Gastrocnemius medialis (tissue), 4 donors: ENCODE measurements around the gene LDLRAD3. TPM values are rescaled to one million over a fixed set of nuclear protein-coding genes. Genes with fewer than 3 reads are reported as not detected.

Source experiments
- ATAC-seq, 2 donors: fragments of 150-250 bp; one replicate each; pipeline ENCODE4 v1.9.1; 2016
- DNase-seq, 2 donors: peaks; one replicate each; pipeline ENCODE4 v3.0.0-alpha.2; 2019
- H3K27ac ChIP-seq, 4 donors: fragments of 200-600 bp; sonication (generic); 1 replicate in 1 of 4; 2 replicates in 3 of 4; pipeline ENCODE4 v1.5.1; 2016 to 2018; ENCODE audit warnings: mild to moderate bottlenecking in 2 of 4, moderate library complexity in 1 of 4
- H3K27me3 ChIP-seq, 3 donors: fragments of 200-600 bp; sonication (generic) in 2 of 3; 1 replicate in 1 of 3; 2 replicates in 2 of 3; pipeline versions ENCODE4 v1.5.1 to v1.6.0; 2016 to 2019; ENCODE audit warnings: mild to moderate bottlenecking in 1 of 3, moderate library complexity in 1 of 3
- H3K36me3 ChIP-seq, 2 donors: fragments of 200-600 bp; sonication (generic) in 1 of 2; one replicate each; pipeline ENCODE4 v1.5.1; 2017 to 2018
- H3K4me1 ChIP-seq, 2 donors: fragments of 200-600 bp; sonication (generic) in 1 of 2; one replicate each; pipeline ENCODE4 v1.5.1; 2016 to 2017; ENCODE audit warnings: mild to moderate bottlenecking in 2 of 2
- H3K4me3 ChIP-seq, 4 donors: fragments of 200-600 bp; sonication (generic) in 3 of 4; 1 replicate in 1 of 4; 2 replicates in 3 of 4; pipeline ENCODE4 v1.5.1; 2016 to 2019; ENCODE audit warnings: mild to moderate bottlenecking in 2 of 4
- H3K9me3 ChIP-seq, 3 donors: fragments of 200-600 bp; sonication (generic) in 2 of 3; 1 replicate in 1 of 3; 2 replicates in 2 of 3; pipeline ENCODE4 v1.5.1; 2016 to 2019
- POLR2A ChIP-seq, 2 donors: fragments of 450-650 bp; IDR thresholded peaks; one replicate each; pipeline ENCODE4 v1.6.1; 2017; ENCODE audit warnings: antibody characterized with exemption in 2 of 2, mild to moderate bottlenecking in 2 of 2, moderate library complexity in 2 of 2
- in situ Hi-C, 4 donors: fragments of 200-750 bp; cut with MboI; loops; one replicate each; pipeline versions ENCODE4 v1.15.0 to v1.8.0; 2017; ENCODE audit warnings: low sequenced_read_pairs in 4 of 4
- intact Hi-C: fragments of 100-400 bp; cut with DNase I; formaldehyde crosslinking; loops from one replicate; pipeline ENCODE4 v1.15.1; 2023; ENCODE audit warnings: low total_unique reads
- total RNA-seq, 4 donors: library from RNA; depleted of rRNA; stranded (reverse); fragments of >200 nt; gene quantifications; one replicate each; pipeline versions ENCODE4 v1.1.0 to v1.2.3, GENCODE V29; 2016
- TF ChIP-seq, protein P1 (sequence below), 5 experiments: fragments of 450-650 bp in 3 of 5; fragments of 200-600 bp in 2 of 5; sonication (generic) in 2 of 5; IDR thresholded peaks in 4 of 5; conservative IDR thresholded peaks in 1 of 5; 1 replicate in 4 of 5; 2 replicates in 1 of 5; pipeline ENCODE4 v1.5.1; 2016 to 2019; ENCODE audit warnings: antibody characterized with exemption in 5 of 5, mild to moderate bottlenecking in 3 of 5, moderate library complexity in 3 of 5

LDLRAD3 gene
- total RNA-seq, 4 donors from 2014 or later, result 6.1 to 12.8 (median 11.8) TPM

DNA sequence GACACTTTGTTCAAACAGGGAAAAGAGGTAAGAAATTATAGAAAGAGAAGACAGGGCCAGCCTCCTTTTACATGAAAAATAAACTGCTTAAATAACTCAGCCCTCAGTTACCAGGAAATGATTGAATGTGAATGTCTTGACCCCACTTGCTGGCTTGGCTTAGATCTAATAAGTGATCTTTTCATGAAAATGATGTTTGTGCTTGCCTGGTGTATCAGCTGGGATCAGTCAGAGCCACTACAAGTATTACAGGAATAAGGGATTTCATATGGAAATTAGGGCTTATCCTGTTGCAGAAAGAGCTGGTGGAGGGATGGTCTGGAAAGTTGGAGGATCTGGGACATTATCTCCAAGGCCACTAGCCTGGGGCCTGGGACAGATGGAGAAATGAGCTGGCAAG lies 293.5 kb downstream of the LDLRAD3 start:
- no peaks in the 10 kb centered on the region for H3K36me3 ChIP-seq
- intact Hi-C loops (no loop called here), in situ Hi-C loops (no loop called here)
- H3K27ac ChIP-seq, result no peak overlapping the region
- DNase-seq, result no peak
- H3K9me3 ChIP-seq, result no peaks in the 10 kb centered on the region
- no peak overlapping the region for H3K4me3 ChIP-seq
- no peak for ATAC-seq
- no peaks in the 10 kb centered on the region for H3K4me1 ChIP-seq
- no peaks in the 10 kb centered on the region for H3K27me3 ChIP-seq
- no peak for TF ChIP-seq POLR2A (IDR thresholded peaks at IDR 0.05)
- TF ChIP-seq, protein P1, sequence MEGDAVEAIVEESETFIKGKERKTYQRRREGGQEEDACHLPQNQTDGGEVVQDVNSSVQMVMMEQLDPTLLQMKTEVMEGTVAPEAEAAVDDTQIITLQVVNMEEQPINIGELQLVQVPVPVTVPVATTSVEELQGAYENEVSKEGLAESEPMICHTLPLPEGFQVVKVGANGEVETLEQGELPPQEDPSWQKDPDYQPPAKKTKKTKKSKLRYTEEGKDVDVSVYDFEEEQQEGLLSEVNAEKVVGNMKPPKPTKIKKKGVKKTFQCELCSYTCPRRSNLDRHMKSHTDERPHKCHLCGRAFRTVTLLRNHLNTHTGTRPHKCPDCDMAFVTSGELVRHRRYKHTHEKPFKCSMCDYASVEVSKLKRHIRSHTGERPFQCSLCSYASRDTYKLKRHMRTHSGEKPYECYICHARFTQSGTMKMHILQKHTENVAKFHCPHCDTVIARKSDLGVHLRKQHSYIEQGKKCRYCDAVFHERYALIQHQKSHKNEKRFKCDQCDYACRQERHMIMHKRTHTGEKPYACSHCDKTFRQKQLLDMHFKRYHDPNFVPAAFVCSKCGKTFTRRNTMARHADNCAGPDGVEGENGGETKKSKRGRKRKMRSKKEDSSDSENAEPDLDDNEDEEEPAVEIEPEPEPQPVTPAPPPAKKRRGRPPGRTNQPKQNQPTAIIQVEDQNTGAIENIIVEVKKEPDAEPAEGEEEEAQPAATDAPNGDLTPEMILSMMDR (IDR thresholded peaks at IDR 0.05 in 4 of 5, conservative IDR thresholded peaks at IDR 0.05 in 1 of 5), result no peak

DNA sequence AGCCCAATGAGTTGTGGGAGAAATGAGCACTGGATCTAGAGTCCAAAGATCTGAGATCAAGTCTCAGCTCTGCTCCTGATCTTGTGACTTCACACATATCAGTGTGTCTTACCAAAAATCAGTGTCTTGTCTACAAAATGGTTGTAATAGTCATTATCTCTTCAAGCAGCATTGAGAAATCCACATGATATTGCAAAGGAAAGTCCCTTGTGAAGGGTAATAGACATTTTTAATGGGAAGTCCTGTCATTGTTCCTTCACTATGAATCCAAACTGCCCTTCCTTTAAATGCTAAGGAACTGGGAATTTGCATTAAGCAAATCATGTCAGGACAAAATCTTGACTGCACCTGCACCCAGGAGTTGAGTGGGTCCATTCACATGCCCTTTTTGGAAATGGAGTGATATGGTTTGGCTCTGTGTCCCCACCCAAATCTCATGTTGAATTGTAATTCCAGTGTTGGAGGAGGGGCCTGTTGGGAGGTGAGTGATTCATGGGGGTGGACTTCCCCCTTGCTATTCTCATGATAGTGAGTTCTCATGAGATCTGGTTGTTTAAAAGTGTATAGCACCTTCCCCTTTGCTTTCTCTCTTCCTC lies 294.3 kb downstream of the LDLRAD3 start:
- no peak overlapping the region for H3K4me3 ChIP-seq
- H3K4me1 ChIP-seq, result no peaks in the 10 kb centered on the region
- ATAC-seq (no peak), DNase-seq (no peak)
- H3K27ac ChIP-seq, result no peak overlapping the region
- H3K36me3 ChIP-seq, result no peaks in the 10 kb centered on the region
- TF ChIP-seq, protein P1 (IDR thresholded peaks at IDR 0.05 in 4 of 5, conservative IDR thresholded peaks at IDR 0.05 in 1 of 5), result no peak
- TF ChIP-seq POLR2A (IDR thresholded peaks at IDR 0.05), result no peak
- no peaks in the 10 kb centered on the region for H3K27me3 ChIP-seq
- in situ Hi-C loops (no loop called here), intact Hi-C loops (no loop called here)
- H3K9me3 ChIP-seq, result no peaks in the 10 kb centered on the region

DNA sequence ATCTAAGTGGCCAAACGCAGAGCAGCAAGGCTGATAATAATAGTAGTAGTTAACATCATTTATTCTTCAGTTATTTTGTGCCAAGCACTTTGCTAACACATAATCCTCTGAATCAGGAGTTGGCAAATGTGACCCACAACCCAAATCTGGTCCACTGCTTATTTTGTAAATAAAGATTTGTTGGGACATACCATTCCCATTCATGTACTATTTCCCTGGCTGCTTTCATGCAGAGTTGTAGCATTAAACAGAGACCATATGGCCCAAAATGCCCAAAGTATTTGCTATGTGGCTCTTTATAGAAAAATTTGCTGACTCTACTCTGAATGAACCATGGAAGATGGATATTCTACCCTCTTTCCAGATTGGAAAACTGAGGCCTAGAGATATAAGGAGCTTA lies 295.0 kb downstream of the LDLRAD3 start:
- TF ChIP-seq, protein P1 (IDR thresholded peaks at IDR 0.05 in 4 of 5, conservative IDR thresholded peaks at IDR 0.05 in 1 of 5), result no peak
- no peak for TF ChIP-seq POLR2A (IDR thresholded peaks at IDR 0.05)
- DNase-seq (no peak), ATAC-seq (no peak)
- Histone ChIP-seq H3K36me3 (no peaks in the 10 kb centered on the region), H3K9me3 (no peaks in the 10 kb centered on the region), H3K4me3 (no peak overlapping the region), H3K27me3 (no peaks in the 10 kb centered on the region), H3K4me1 (no peaks in the 10 kb centered on the region), H3K27ac (no peak overlapping the region)
- intact Hi-C loops, result no loop called here
- in situ Hi-C loops, result no loop called here

DNA sequence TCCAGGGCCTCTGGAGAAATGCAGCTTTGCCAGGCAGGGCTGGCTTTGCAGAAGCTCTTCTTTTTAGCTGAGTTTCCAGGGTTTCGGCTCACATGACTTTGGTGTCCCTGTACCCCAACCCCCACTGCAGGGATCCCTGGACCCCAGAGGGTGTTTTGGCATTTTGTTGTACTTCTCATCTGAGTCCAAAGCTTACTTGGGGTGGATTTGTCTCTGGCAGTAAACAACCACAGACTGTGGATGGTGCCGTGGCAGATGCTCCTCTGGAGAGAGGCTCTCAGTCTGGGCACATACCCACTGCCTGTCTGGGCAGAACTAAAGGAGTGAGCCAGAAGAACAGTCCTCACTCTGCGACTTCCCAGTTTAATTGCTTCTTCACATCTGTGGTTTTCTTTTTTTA lies 295.8 kb downstream of the LDLRAD3 start:
- no peak overlapping the region for H3K27ac ChIP-seq
- H3K36me3 ChIP-seq, result no peaks in the 10 kb centered on the region
- intact Hi-C loops, result no loop called here
- DNase-seq (no peak), ATAC-seq (no peak)
- H3K4me1 ChIP-seq, result no peaks in the 10 kb centered on the region
- in situ Hi-C loops, result no loop called here
- no peaks in the 10 kb centered on the region for H3K27me3 ChIP-seq
- H3K9me3 ChIP-seq, result no peaks in the 10 kb centered on the region
- H3K4me3 ChIP-seq, result no peak overlapping the region
- no peak for TF ChIP-seq POLR2A (IDR thresholded peaks at IDR 0.05)
- TF ChIP-seq, protein P1 (IDR thresholded peaks at IDR 0.05 in 4 of 5, conservative IDR thresholded peaks at IDR 0.05 in 1 of 5), result no peak

DNA sequence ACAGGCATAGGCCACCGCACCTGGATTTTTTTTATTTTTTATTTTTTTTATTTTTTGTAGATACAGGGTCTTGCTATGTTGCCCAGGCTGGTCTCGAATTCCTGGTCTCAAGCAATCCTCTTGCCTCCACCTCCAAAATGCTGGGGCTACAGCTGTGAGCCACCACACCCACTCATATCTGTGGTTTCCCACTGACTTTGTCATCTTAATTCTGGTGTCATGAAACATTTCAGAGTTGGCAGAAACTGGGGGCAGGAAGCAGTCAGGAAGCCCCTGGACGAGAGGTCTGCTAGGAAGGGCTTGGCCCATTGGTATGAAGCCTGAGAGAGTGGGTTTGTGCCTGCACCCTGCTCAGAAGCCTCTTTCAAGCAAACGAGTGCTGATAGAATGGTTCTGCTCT lies 296.3 kb downstream of the LDLRAD3 start:
- no peaks in the 10 kb centered on the region for H3K4me1 ChIP-seq
- no peak for TF ChIP-seq POLR2A (IDR thresholded peaks at IDR 0.05)
- TF ChIP-seq, protein P1 (IDR thresholded peaks at IDR 0.05 in 4 of 5, conservative IDR thresholded peaks at IDR 0.05 in 1 of 5), result no peak
- H3K36me3 ChIP-seq, result no peaks in the 10 kb centered on the region
- DNase-seq (no peak), ATAC-seq (no peak)
- intact Hi-C loops, result no loop called here
- H3K27ac ChIP-seq, result no peak overlapping the region
- H3K4me3 ChIP-seq, result no peak overlapping the region
- H3K9me3 ChIP-seq, result no peaks in the 10 kb centered on the region
- H3K27me3 ChIP-seq, result no peaks in the 10 kb centered on the region
- in situ Hi-C loops, result no loop called here
